Mammary epithelial cell (primary cell): ENCODE data around the gene ZNF839.

Experiments used
- CTCF ChIP-seq, 2 donors: IDR thresholded peaks in 1 of 2; conservative IDR thresholded peaks in 1 of 2; 2 replicates each; pipeline ENCODE4 v1.5.1; 2011 to 2012; ENCODE audit warnings: inconsistent platforms in 2 of 2, low read length in 2 of 2, mild to moderate bottlenecking in 2 of 2, control low read depth in 1 of 2, low read depth in 1 of 2; ENCODE audit not compliant: insufficient read depth in 1 of 2; ENCODE audit errors: extremely low read depth in 1 of 2
- EZH2 ChIP-seq: IDR thresholded peaks from 2 replicates; pipeline ENCODE4 v1.6.1; 2012; ENCODE audit warnings: low read length, inconsistent platforms, borderline replicate concordance

- TF ChIP-seq CTCF (conservative IDR thresholded peaks at IDR 0.05 in 1 of 2, IDR thresholded peaks at IDR 0.05 in 1 of 2; ENCODE audit: extremely low read depth in 1 of 2, insufficient read depth in 1 of 2, low read depth in 1 of 2, low read length in 2 of 2) (no peak), EZH2 (no peak)
Observed at GRCh38 chr14:102377696-102378095, 58.1 kb downstream of the ZNF839 start.
